ENCODE data around the gene ZRANB2. TPM values are rescaled to one million over a fixed set of nuclear protein-coding genes. Genes with fewer than 3 reads are reported as not detected.
A peak's percentile ranks its signal among the peaks of the same experiment; 100 is the strongest.

The ZRANB2 gene
- total and polyA plus RNA-seq, 9 of the 15 experiments (the other 6 are each of a cell fraction or from before 2014, with no cell fraction given): 80.8 to 264 (median 157) TPM

GRCh38 chr1:71041806-71042205 is 39.0 kb downstream of the ZRANB2 start:
- no peak for ATAC-seq
- H3K9me1 ChIP-seq (ENCODE audit: control insufficient read depth, insufficient read depth, low read length): no peaks in the 10 kb centered on the region
- TF ChIP-seq KHSRP (IDR thresholded peaks at IDR 0.05) (no peak), JUND (IDR thresholded peaks at IDR 0.05; ENCODE audit: borderline replicate concordance, low read depth, low read length) (no peak), JUND (tag; IDR thresholded peaks at IDR 0.05; ENCODE audit: borderline replicate concordance, low read depth, low read length) (0 out of 3 replicates have a peak, but pooled peaks have one; percentile 11), BACH1 (tag; IDR thresholded peaks at IDR 0.05) (0 out of 2 replicates have a peak, but pooled peaks have one; percentile 36)
- ChIA-PET CTCF (ENCODE audit: low intra/inter-chr PET ratio) (no interaction called here), POLR2A (no interaction called here)
- no peak overlapping the region for H3K4me3 ChIP-seq
- no peaks in the 10 kb centered on the region for H3K9me3 ChIP-seq (replicated peaks; ENCODE audit: control insufficient read depth, insufficient read depth, low read depth, low read length)
- no TSS peak for BruUV-seq (replicated peaks)
- no peaks in the 10 kb centered on the region for H4K20me1 ChIP-seq (replicated peaks; ENCODE audit: control insufficient read depth, insufficient read depth, low read length)
- peaks cover 45% of the 10 kb centered on the region for H3K36me3 ChIP-seq (ENCODE audit: control insufficient read depth, insufficient read depth, low read length)
- peaks cover 95% of the 10 kb centered on the region for H3K79me2 ChIP-seq (ENCODE audit: control insufficient read depth, insufficient read depth, low read length)
- peaks cover 5 to 41% of the 10 kb centered on the region in 2 experiments for H3K4me1 ChIP-seq (replicated peaks in 1 of 2; ENCODE audit: control insufficient read depth in 2 of 2, insufficient read depth in 2 of 2, low read length in 2 of 2)
- H3K27ac ChIP-seq (ENCODE audit: extremely low read depth, low read depth, low read length): peak overlapping the region; percentile 29; the same call in 2 of the 3 replicates
- no peak overlapping the region; the same call in 1 of the 2 replicates for H3K4me2 ChIP-seq (ENCODE audit: insufficient read depth, low read length)
- DNase-seq (ENCODE audit: extremely low read depth in 1 of 4, low spot score in 3 of 4): no peak
- intact Hi-C loops (cut with micrococcal nuclease): loop anchor here (10.0 kb wide), 1 partner anchor 287 kb away; no protein-coding TSS in a partner anchor
- WGBS (ENCODE audit: insufficient coverage, low coverage, missing lambda C conversion rate): 37% methylated on average over 2 of the region's 2 CpGs
- H3K9ac ChIP-seq (ENCODE audit: insufficient read depth in 1 of 2, low read depth in 2 of 2, low read length in 2 of 2): peak overlapping the region in 1 of 2 experiments; percentile 39; a peak in 1 of 4 replicates
- in situ Hi-C loops (cut with MboI): no loop called here
- H3K27me3 ChIP-seq (ENCODE audit: control insufficient read depth in 2 of 2, insufficient read depth in 2 of 2, low read length in 2 of 2): no peaks in the 10 kb centered on the region
- no peak overlapping the region for H2AFZ ChIP-seq (ENCODE audit: low read depth, low read length)
- peak; percentile 11 for FAIRE-seq

DNA sequence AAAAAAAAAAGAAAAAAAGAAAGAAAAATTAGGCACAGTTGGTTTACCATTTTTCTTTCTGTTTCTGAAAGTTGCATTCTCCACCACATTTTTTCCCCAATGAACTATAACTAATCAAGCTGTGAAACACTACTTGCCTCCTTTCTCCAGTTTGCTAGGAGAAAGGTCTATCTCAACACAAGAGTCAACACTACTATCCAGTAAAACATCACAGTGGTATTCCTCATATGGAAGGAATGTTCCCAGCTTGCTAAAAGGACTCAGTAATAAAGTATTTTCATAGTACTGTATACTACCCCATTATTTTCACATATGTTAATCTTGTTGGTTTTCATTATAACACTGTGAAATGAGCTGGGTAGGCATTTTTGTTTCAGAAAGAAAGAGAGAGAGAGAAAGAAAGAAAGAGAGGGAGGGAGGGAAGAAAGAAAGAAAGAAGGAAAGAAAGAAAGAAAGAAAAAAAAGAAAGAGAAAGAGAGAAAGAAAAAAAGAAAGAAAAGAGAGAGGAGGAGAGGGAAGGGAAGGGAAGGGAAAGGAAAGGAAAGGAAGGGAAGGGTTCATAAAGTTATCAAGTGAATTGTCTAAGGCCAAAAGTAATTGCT is 41.1 kb downstream of the ZRANB2 start:
- Histone ChIP-seq H3K9me3 (replicated peaks; ENCODE audit: control insufficient read depth, insufficient read depth, low read depth, low read length) (no peaks in the 10 kb centered on the region), H3K27me3 (ENCODE audit: control insufficient read depth in 2 of 2, insufficient read depth in 2 of 2, low read length in 2 of 2) (no peaks in the 10 kb centered on the region), H3K4me2 (ENCODE audit: insufficient read depth, low read length) (no peak overlapping the region), H3K9me1 (ENCODE audit: control insufficient read depth, insufficient read depth, low read length) (no peaks in the 10 kb centered on the region), H2AFZ (ENCODE audit: low read depth, low read length) (no peak overlapping the region), H3K9ac (ENCODE audit: insufficient read depth in 1 of 2, low read depth in 2 of 2, low read length in 2 of 2) (no peak overlapping the region), H4K20me1 (replicated peaks; ENCODE audit: control insufficient read depth, insufficient read depth, low read length) (no peaks in the 10 kb centered on the region), H3K27ac (ENCODE audit: extremely low read depth, low read depth, low read length) (no peak overlapping the region), H3K36me3 (ENCODE audit: control insufficient read depth, insufficient read depth, low read length) (peaks cover 61% of the 10 kb centered on the region), H3K79me2 (ENCODE audit: control insufficient read depth, insufficient read depth, low read length) (peaks cover 89% of the 10 kb centered on the region), H3K4me3 (no peak overlapping the region), H3K4me1 (replicated peaks in 1 of 2; ENCODE audit: control insufficient read depth in 2 of 2, insufficient read depth in 2 of 2, low read length in 2 of 2) (peaks cover 0 to 41% of the 10 kb centered on the region in 2 experiments)
- FAIRE-seq (no peak), ATAC-seq (no peak), DNase-seq (ENCODE audit: extremely low read depth in 1 of 4, low spot score in 3 of 4) (no peak)
- in situ Hi-C loops (cut with MboI): no loop called here
- CTCF ChIA-PET (ENCODE audit: low intra/inter-chr PET ratio): interaction anchor here (0.7 kb wide), 1 partner anchor 600 kb away, joined by 7 read pairs; no protein-coding TSS in a partner anchor
- BruUV-seq (replicated peaks): no TSS peak
- POLR2A ChIA-PET: no interaction called here
- intact Hi-C loops (cut with micrococcal nuclease): loop anchor here (10.0 kb wide), 1 partner anchor 285 kb away; no protein-coding TSS in a partner anchor
- no peak for TF ChIP-seq IRF1 (CRISPR knock-in tag; IDR thresholded peaks at IDR 0.05; ENCODE audit: borderline replicate concordance)
- peak; percentile 70 for TF ChIP-seq ZNF512 (tag; IDR thresholded peaks at IDR 0.05)
- TF ChIP-seq TGIF2 (CRISPR knock-in tag; IDR thresholded peaks at IDR 0.05): no peak
- no peak for TF ChIP-seq POLR3G (IDR thresholded peaks at IDR 0.05; ENCODE audit: extremely low read depth, insufficient read length, insufficient replicate concordance)
- no peak for TF ChIP-seq MECOM (CRISPR knock-in tag; IDR thresholded peaks at IDR 0.05)
- no peak for TF ChIP-seq ZNF174 (CRISPR knock-in tag; IDR thresholded peaks at IDR 0.05)
- no peak for TF ChIP-seq ZNF589 (CRISPR knock-in tag; IDR thresholded peaks at IDR 0.05; ENCODE audit: low read depth)
- TF ChIP-seq FOXM1 (IDR thresholded peaks at IDR 0.05; ENCODE audit: low read depth): no peak
- TF ChIP-seq FOXM1 (CRISPR knock-in tag; IDR thresholded peaks at IDR 0.05; ENCODE audit: low read depth): no peak

All from K562 (cell line).